Stimulated activated CD4-positive, alpha-beta T cell treated with anti-CD3 and anti-CD28 coated beads, Interleukin-12 subunit alpha, Interleukin-12 subunit beta, amount 100 ng/mL, for 24 hours (primary cell): Measurements from ENCODE around the gene CD44.

ENCODE experiments used
- DNase-seq, 2 experiments: peaks; one replicate each; pipeline ENCODE4 v3.0.0-alpha.2; 2020; ENCODE audit warnings: low read depth in 2 of 2

The CD44 gene

DNA sequence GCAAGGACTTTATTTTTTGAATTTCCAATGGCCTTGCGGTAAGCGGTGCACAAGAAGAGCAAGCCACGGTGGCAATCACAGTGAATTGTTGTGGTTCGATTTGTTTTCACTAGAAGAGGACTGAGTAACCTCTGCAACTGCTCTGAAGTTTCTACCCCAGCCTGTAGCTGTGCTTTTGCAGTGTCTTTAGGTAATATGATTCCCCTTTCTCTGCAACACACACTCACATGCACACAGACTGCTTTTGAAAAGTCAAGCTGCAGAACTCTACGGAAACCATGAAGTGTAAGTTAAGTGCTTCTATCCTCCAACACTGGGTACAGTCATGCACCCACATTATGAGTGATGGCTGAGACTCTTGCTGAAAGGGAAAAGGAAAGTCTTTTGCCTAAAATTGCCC lies 38.4 kb downstream of the CD44 start:
- no peak for DNase-seq

DNA sequence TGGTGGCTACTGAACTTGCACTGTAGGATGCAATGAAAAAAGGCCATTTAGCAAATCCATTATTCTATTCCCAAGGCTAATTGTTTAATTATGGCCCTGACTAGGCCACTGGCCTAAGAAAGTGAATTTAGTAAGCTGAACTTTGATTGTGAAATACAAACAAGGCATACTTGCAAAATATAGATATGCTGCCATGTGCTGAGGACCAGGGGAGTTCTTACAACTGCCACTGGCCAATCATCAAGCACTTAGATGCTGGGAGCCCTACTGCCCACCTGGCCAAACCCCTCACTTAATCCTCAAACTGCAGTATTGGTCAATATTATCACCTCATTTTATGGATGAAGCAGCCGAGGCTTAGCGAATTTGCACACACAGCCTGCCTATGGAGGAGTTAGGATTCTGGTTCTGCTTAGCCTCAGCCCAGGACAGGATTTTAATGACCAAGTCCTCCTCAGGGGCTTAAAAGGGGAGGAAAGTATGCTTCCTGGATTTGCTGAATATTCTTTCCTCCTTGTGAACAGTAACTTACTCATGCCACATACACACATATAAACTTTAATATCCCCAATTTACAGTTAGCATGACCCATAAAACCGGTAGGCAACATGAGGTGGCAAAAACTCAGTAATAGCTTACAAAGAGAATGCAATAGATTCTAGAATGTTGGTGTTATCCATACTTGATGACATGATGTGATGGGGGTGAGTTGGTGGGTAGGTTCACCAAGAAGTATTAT lies 39.3 kb downstream of the CD44 start:
- DNase-seq: no peak

DNA sequence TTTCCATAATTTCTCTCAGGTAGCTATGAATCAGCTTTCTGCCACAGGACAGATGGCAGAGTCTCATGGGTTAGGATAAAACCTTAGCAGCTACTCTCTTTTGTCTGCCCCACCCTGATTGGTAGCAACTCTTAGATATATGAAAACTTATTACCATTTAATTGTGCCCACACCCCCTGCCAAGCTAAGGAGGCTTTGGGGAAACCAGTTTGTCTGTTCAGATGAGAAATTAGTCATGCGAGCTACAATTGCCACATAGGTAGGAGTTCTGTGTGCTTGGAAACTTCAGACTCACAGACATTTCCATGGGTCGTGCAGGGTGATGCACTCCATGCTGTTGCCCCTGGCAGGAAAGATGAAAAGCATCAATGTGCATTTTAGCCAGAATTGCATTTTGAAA lies 39.9 kb downstream of the CD44 start:
- no peak for DNase-seq

DNA sequence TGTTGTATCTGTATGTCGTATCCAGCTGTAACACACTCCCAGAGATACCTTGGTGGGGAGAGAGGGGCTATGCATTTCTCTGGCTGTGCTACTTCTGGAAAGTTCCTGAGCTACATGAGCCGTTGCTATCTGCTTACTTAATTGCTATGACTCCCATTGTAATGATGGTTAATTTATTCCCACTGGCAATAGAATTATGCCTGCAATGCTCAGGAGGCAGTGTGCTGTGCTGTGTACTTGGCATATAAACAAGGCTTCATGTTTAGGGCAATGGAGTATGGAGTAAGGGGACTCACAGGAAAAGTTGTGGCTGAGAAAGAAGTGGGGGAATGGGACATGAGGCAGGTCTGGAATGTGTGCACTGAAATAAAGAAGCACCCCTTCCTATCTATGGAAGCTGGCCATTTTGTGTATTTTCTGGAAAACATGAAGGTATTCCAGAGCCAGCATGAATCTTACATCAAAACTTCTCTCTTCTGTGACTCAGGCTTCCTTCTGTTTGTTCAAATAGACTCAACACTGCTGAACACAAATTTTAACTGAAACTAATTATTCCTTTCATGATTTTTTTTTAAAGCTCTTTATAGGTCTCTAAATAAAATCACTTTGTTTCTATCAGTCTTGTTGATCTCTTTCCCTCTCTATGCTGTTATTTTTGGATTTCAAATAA lies 40.6 kb downstream of the CD44 start:
- no peak for DNase-seq

DNA sequence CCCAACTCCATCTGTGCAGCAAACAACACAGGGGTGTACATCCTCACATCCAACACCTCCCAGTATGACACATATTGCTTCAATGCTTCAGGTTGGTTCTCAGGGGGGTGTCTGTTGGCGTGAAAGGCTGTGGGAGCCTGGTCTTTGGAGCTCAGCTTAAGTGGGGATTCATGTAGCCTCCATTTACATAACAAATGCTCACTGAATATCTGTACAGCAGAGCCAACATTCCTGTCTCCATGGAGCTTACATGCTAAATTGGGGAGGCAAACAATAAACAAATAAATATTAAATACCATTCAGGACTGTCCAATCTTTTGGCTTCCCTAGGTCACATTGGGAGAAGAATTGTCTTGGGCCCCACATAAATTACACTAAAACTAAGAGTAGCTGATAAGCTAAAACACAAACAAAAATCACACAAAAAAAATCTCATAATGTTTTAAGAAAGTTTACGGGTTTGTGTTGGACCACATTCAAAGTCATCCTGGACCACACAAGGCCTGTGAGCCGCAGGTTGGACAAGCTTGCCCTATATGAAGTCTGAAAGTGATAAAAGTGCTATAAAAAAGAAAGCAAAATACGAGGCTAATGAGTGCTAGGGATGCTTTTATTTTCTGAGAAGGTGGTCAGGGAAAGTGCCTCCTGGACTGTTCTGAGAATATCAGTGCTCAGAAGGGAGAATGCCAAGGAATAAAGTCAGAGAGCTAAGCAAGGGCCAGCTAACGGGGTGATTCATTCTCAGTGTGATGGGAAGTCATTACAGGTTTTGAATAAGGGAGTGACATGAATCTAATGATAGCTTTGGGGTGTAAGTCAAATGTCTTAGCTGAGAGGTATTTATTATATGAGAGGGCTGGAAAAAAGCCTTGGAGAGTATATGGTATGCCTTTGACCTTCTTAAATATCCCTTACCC lies 41.6 kb downstream of the CD44 start:
- DNase-seq: no peak

DNA sequence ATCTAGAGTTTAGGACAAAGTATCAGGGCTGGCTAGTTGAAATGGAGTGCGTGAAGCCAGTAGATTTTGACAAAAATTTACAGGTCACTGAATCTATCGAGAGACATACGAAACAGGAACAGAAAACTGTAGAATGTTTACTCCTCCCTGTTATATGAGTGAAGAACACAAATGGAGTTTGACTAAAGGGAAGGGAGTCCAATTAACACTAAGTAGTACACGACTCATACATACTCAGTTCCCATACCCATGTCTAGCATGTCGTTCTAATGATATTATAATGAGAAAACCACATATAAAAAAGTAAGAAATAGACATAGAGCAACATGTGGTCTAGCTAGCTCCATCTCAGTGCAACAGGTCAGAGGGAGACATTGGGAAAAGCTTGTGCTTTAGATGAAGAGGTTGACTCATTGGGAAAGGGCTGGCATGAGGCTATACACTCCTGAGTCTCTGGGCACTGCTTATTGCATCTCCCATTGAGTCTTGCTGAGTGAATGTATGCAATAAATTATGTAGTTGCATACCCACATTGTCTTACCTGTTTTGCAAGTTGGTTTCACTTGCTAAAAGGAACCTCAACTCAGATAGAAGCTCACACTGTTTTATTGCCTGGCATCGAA lies 43.5 kb downstream of the CD44 start:
- no peak for DNase-seq

DNA sequence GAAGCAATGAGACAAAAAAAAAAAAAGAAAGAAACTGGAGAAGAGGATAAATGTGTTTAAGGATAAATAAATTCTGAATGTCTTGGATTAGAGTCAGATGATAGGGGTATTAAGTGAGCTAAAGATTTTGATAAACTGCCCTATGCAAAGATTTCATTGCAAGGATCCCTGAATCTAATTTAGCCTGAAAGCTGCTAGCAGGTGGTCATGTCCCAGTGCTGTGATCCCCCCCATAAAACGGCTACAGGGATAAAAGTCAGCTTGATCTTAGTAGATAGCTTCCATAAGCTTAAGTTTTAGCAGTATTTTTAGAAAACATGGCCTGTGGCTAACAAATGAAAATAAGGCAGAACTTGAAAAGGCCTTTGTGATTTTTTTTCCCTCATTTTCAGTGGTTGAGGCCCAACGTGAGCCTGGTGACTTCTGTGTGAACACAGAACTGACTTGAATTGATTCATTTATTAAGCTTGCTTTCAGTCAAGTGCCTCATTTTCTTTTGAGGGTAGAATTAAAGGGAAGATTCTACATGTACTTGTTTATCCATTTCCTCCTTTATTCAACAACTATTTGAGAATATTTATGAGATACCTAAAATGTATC lies 44.5 kb downstream of the CD44 start:
- DNase-seq: no peak

DNA sequence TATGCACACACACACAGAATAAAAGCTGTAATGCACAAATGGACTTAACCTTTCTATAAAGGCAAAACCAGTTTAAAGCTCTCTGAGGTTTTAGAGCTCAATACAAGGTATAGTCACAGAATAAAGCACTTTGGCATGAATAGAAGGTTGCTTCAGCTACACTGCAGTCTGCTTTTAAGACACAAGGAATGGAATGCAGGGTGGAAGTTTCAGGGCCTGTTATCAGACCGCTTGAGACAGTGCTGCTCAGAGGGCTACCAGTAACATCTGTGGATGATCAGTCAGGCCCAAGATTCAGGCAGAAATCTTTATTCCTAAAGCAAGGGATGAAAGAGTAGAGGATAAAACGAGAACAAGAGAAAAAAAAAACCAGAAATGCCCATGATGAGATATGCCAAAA lies 46.7 kb downstream of the CD44 start:
- no peak for DNase-seq

DNA sequence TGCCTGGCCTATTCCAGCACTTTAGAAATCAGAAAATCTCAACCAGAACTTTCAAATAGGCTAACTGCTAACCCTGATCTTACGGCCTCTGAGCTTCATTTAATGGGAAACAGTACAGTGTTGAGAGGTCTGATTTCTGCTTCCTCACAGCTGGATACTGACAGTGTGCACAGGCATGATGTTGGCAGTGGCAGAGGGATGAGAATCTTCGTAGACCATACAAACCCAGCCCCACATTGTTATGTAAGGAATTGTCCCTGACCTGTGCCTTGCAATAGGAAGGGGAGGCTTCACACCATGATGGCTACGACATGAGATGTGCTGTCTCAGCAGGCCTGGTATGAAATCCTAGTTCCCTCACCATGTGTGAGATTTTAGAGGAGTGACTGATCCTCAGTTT lies 49.0 kb downstream of the CD44 start:
- no peak for DNase-seq

DNA sequence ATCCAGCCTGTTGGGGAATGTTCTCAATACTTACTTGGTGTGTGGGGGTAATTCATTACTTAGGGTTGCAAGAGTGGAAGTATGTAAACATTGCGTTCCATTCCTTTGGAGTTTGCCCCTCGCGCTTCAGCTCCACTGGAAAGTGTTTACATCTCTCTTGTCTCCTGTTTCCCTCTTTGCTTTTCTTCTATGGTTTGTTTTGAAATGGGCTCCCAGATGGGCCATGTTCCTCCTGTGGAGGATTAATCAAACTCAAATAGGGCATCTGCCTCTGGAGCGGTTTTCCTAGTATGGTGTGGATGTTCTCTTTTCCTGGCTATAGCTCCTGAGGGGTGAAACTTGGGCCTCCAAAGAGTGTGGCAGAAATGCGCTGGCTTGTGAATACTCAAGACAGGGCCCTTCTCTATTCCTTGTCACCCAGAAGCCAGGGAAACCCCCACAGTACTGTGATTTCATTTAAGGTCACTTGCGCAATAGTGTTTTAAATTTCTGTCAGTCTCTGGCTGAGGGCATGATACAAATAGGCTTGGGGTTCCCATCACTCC lies 51.9 kb downstream of the CD44 start:
- no peak for DNase-seq

DNA sequence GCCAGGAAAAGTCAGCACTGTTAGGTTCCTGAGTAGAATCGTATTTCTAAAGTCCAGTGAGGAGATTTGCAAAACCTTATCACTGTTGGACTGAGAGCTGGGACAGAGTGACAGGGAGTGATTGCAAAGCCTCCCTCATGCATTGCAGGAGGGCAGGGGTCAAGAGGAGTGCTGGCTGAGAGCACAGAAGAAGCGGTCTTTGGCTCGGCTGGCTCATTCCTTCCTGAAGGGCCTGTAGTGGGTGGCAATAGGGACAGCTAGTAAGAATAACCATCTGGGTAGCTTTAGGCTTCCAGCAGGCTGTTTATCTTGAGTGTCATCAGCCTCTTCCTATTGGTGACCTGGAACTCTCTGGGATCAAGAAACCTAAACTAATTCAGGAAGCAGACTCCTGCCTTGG lies 53.4 kb downstream of the CD44 start:
- DNase-seq: no peak

DNA sequence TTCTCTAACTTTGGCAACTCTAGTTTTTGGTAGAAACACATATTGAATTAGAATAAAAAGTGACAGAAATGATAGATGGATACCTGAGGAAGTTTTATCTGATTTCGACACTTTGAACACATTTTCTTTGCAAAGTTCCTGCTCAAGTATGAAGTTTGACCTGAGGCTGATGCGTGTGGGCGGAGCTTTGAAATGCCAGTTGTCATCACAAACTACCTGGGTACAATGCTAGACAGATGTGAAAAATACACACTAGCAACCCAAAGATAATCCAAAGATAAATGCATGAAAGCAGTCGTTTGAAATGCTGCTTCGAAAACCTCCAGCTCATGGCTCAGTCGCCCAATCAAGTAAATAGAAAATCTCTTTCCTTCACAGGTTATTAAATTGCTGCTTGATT lies 54.8 kb downstream of the CD44 start:
- no peak for DNase-seq

DNA sequence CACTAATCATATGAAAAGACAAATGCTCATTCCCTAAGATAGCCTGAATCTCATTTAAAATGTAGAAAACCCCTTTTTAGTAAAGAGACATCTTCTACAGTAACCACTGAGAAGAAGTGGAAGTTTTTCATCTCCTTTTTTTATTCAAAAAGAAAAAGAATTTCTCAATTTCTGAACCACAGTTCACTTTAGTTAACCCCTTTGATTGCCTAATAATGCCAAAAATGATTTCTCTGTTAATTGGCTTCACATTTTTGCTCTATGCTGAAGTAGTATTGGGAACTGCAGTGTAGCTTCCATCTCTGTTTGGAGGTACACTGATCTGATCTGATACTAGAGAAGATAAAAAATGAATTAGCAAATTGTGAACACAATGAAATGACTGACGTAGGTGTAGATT lies 58.3 kb downstream of the CD44 start:
- DNase-seq: no peak

DNA sequence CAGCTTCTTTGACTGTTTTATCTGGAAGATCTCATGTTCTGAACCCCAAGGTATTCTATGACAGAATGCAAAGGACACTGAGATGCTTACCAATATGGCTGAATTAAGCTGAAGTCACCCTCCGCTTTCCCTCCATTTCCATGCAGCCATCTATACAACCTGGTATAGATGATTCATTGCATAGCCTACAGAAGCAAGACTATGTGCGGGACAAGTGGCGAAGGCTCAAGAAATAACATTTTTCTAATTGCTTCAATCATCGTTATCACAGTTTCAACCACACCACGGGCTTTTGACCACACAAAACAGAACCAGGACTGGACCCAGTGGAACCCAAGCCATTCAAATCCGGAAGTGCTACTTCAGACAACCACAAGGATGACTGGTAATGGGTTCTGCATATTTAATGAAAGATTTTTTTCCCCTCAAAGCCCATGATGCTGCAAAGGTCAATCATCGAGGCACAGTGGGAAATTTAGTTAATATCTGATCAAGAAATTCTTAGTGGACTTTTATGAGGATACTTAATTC lies 61.9 kb downstream of the CD44 start:
- DNase-seq: no peak

DNA sequence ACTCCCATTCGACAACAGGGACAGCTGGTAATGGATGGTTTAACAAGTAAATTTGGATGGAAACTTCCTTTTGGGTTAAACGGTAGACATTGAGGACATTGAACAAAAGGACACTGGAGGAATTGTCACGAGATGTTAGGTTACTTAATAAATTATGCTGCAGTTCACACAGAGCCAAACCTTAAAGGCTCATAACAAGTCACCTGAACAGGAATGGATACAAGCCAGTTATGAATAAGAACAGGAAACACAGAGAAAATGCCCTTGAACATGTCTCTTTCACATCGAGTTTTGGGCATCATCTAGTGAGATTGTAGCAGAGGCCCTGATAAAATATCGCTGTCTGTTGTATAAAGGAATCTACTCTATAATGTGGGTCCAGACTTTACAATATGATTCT lies 65.6 kb downstream of the CD44 start:
- no peak for DNase-seq

DNA sequence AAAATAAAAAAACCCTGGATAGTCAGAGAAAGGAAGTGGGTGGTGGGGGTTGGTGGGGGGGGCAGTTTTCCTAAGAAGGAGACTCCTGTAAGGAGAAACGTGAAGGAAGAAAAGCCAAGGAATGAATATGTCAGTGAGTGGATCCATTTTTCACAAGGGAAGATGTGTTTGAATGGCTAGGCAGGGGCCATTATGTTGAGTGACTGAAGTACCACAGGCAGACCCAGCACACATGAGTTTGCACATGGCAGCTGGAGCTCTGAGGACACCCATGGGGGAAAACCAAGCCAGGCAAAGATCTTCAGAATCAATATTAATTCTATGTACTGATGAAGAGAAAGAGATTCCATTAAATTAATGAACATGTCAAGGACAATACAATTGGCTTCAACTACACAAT lies 67.6 kb downstream of the CD44 start:
- DNase-seq: no peak

DNA sequence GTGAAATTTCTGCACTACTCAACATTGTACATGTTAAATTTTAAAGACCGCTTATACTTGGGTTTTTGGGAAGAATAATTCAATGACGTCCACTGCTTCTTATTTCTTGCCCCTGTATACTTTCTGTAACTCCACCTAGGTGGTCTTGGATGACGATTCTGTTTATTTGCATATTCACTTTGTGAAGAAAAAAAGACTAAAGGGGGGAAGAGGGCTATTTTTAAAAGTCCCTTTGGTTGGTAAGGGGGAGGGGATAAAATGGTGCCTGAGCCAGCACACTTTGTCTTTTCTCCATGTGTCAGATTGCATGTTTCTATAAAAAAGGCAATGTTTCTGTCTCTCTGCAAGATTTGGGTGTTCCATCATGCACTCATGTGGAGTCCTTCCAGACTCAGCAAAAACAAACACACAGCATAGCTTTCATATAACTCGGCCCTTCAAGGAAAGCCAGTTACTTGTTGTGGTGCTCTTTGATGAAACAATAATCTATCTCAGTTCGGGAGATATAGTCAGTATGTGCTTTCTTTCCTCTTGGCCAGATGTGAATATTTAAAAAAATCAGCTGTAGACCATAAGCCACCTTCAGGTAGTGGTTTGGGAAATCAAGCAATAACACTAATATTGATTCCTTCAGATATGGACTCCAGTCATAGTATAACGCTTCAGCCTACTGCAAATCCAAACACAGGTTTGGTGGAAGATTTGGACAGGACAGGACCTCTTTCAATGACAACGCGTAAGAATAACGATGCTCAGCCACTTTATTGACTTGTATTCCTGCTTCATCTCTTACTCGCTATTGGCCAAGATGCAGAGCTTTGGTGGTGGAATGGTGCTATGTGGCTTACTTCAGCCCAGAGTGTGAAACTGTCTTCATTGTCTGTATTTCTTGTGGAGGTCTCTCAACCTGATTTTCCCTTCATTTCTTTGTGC lies 68.8 kb downstream of the CD44 start:
- no peak for DNase-seq

DNA sequence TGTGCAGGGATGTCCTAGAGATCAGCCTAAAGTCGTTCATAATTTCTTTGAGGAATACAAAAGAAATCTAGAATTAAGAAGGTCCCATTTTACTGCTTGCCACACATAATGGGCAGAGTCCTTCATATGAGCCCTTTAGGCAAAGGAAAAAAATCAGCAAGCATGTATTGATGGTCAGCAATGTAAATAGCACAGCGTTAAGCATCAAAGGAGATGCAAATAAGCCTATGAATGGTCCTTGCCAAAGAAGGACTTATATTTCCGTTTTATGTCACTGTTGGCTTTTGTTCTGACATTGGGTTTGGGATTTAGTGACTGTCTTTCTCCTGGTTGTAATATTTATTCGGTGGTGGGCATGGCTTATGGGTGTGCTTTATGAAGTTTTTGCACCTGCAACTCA lies 69.8 kb downstream of the CD44 start:
- DNase-seq: no peak

DNA sequence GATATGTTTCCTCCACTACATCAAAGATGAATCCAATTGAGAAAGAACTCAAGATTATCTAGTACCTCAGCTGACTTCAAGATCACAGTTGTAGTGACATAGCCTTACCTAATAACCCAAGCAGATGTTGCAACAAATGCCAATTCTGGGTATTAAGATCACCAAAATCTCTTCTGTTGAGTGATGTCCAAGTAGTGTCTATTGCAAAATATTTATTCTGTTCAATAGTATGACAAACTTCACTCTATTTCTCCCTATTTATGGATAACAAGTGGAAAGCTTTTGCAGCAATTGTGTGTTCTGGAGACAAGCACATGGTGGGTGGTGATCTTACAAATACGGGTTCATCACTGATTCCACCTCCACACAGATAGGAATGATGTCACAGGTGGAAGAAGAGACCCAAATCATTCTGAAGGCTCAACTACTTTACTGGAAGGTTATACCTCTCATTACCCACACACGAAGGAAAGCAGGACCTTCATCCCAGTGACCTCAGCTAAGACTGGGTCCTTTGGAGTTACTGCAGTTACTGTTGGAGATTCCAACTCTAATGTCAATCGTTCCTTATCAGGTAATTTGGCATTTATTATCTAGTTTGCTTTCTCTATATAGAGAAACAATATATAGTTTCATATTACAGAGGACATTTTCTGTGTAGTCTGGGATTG lies 72.0 kb downstream of the CD44 start:
- no peak for DNase-seq

DNA sequence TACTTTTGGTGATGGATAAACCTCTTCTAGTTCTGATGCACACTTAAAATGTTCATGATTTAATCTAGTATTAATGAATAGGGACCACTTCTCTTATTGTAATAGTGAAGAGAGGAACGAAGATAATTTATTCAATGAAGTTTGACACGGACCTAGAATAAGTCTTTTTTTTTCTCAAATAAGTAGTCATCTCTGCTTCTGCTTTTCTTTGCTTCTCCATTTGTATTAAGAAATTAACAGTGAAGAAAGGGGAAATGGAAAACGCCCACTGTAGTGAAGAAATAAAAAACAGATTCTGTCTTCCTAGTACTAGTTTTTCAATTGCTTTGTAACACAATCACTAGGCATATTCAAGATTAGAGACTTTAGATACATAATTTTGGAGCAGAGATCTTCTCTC lies 73.0 kb downstream of the CD44 start:
- no peak for DNase-seq
